Measurements from ENCODE around the gene SLC26A4. TPM values are rescaled to one million over a fixed set of nuclear protein-coding genes. Genes with fewer than 3 reads are reported as not detected.

Gene SLC26A4
- total RNA-seq, 1 experiment from 2014 or later, result 17.9 TPM

Small RNA genes lying within 50 kb of the gene (small RNA-seq; reads per million reads assigned to genes)
- 0 reads per million in 2 experiments for gene BANF1P5

Other genes with a start within 250 kb of the SLC26A4 start
- gene GPR22, start 190.8 kb upstream of the SLC26A4 start, total RNA-seq (2014; rRNA removed; shearing (Covaris generic)), result not detected in 2 replicates
- gene COG5, start 96.9 kb upstream of the SLC26A4 start, total RNA-seq (2014; rRNA removed; shearing (Covaris generic)), result 28.8 and 31.5 TPM in 2 replicates
- 24.8 and 25.6 TPM in 2 replicates for gene DUS4L, start 96.9 kb upstream of the SLC26A4 start, total RNA-seq (2014; rRNA removed; shearing (Covaris generic))
- gene BCAP29, start 80.6 kb upstream of the SLC26A4 start, total RNA-seq (2014; rRNA removed; shearing (Covaris generic)), result 240 and 253 TPM in 2 replicates
- 51.0 and 54.7 TPM in 2 replicates for gene CBLL1, start 83.3 kb downstream of the SLC26A4 start, total RNA-seq (2014; rRNA removed; shearing (Covaris generic))
- gene SLC26A3, start 142.4 kb downstream of the SLC26A4 start, total RNA-seq (2014; rRNA removed; shearing (Covaris generic)), result not detected in 2 replicates
- gene DLD, start 230.4 kb downstream of the SLC26A4 start, total RNA-seq (2014; rRNA removed; shearing (Covaris generic)), result 137 and 150 TPM in 2 replicates